ENCODE measurements around the gene TMEM72. TPM values are rescaled to one million over a fixed set of nuclear protein-coding genes. Genes with fewer than 3 reads are reported as not detected.

The TMEM72 gene
- total RNA-seq: not detected in 2 replicates

DNA sequence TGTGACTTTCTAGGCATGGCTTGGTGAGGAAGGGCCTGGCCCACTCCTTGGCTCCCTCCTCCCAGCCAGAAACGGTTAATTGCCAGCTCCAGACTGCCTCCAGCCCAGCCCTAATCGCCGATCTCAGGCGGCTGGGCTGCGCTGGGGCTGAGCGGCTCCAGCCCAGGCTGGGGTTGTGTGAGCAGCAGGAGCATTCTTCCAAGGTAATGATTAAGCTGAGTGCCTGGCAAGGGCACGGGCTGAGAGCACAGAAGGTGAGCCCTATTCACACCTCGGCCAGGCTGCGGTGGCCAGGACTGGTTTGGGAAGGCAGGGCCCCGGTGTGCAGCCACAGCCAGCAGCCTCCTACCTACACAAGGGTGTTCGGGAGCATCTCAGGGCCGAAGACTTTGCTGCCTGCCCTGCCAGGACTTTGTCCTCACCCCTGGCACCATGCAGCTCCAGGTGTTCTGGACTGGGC, at the start of gene TMEM72:
Gene TMEM72, plus strand, starts transcription at position 257 of the 460 bp plus-strand sequence. Its CDS starts 176 bp downstream, at position 433.

DNA sequence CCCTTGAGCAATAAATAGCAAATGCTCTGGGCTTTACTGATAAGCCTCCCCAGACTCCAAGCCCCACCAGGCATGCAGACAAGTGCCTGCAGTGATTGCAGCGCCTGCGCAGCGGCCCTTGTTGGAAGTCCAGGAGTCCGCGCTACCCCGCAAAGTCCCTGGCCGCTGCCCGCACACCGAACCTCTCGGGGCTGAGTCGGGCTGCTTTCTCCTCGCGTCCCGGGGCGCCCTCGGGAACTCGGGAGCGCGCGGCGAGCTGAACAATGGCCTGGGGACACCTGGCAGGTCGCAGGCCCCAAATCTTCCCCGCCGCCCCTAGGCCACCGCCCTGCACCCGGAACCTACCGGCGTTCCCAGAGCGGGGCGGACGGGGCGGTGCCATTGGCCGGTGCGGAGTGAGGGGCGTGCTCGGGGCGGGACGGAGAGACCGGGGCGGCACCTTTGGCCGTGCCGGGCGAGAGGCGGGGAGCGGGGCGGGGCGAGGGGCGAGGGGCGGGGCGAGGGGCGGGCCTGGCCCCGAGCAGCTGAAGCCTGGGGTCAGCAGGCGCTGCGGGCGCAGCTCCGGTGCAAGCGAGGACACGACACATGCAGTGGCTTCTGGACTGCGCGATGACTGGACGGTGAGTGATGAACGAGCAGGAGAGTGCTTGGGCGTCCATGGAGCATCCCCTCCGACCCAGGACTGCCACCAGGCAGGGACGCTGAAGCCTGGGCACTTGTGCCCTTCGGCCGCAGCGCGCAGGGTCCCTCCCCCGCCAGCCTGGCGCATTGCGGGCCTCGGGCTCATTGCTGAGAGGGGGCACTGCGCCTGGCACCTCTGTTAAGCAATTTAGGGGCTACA, 48.3 kb downstream of the TMEM72 start, which contains the start of gene RASSF4:
Gene RASSF4, plus strand, starts transcription at position 556 of the 841 bp plus-strand sequence. CDS start 10,401 bp downstream, outside the sequence.

DNA sequence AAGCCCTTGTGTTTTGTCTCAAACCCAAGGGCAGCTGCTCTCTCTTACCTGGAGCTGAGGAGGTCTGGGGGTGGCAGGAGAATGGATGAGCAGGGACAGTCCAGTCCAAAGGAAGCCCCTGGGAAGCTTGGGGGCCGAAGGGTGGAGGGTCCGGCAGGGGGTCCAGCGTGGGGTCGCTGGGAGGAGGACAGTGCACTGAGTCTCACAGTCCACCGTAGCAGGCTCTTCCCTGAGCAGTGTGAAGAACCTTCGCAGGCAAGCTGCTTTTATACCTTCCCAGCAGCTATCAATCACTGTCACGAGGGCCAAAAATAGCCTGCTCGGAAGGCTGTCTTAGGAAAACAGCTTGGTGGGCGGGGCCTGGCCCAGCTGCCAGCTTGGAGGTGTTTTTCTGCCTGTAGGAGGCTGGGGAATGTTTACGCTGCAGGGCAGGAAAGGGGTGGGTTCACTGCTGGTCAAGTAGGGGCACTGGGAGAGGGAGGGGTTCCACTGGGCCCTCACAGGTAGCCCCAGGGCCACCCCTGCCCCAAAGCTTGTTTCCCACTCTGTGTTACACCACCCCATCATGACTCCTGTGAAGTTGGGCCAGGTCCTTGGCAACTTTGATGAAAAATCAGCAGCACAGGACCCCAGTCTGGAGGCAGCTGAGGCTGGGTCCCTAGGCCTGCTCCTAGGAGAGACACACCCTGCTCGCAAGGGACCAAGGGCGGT, 67.6 kb downstream of the TMEM72 start, which contains the start of gene DEPP1:
Gene DEPP1, minus strand, starts transcription at position 240 of the 711 bp plus-strand sequence. CDS start 779 bp downstream, outside the sequence.

Other genes with a start within 250 kb of the TMEM72 start
- gene RASSF4, start 48.5 kb downstream of the TMEM72 start, total RNA-seq: under 0.01 and 3.5 TPM in 2 replicates
- 0.68 and 3.7 TPM in 2 replicates for gene DEPP1, start 67.5 kb downstream of the TMEM72 start, total RNA-seq
- 10.0 and 10.9 TPM in 2 replicates for gene ZNF22, start 89.6 kb downstream of the TMEM72 start, total RNA-seq